VCaP (cell line): ENCODE results near the gene CDC73.
"Not testable (repeated sequence)": the region's sequence is repeated elsewhere in the genome, so short reads cannot be mapped to it uniquely, and the experiment has no call there.

Source experiments
- H3K27ac ChIP-seq: fragments of 450-650 bp; 2 replicates; pipeline ENCODE4 v1.5.1; 2017
- CTCF ChIP-seq: fragments of 450-650 bp; conservative IDR thresholded peaks from 2 replicates; pipeline ENCODE4 v1.5.1; 2017; ENCODE audit warnings: mild to moderate bottlenecking, moderate library complexity

The CDC73 gene

DNA sequence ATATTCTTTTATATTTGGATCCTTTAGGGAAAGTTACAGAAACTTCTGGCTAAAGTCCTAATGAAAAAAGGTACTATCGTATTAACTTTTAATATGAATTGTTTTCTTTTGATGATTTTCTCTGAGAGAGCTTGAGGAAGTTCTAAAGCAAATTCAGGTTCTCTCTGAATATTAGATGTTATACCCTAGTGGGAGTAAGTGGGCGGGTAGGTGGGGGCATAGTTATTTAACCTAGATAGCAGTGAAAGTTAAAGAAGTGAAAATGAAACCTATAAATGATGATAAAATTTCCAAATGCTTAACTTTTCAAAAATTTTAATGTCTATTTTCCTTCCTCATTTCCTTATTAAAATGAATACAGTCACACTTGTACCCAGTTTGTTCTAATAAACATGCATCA lies 90.8 kb downstream of the CDC73 start:
- no peak for TF ChIP-seq CTCF
- H3K27ac ChIP-seq: no peak overlapping the region

GRCh38 chr1:193213998-193214397 lies 92.2 kb downstream of the CDC73 start:
- TF ChIP-seq CTCF: no peak
- no peak overlapping the region for H3K27ac ChIP-seq

DNA sequence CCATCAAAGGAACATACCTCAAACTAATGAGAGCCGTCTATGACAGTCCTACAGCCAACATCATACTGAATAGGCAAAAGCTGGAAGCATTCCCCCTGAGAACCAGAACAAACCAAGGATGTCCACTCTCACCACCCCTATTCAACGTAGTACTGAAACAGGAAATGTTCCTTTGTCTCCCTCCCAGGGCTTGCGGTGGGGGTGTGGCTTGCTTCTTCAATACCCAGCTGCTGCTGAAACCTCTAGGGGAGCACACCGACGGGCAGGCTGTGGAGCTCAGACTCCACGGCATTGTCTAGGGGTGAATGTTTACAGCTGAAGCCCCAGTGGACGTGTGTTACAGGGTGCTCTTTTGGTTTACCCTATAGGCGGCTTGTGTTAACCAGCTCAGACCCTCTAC lies 95.1 kb downstream of the CDC73 start:
- TF ChIP-seq CTCF: no peak

DNA sequence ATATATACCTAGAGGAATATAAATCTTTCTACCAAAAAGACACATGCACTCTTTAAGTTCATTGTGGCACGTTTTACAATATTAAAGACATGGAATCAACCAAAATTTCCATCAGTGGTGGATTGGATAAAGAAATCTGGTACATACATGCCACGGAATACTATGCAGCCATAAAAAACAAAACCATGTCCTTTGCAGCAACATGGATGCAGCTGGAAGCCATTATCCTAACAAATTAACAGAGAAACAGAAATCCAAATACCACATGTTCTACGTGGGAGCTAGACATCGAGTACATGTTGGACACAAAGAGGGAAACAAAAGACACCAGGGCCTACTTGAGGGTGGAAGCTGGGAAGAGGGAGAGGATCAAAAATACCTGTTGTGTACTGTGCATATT lies 97.6 kb downstream of the CDC73 start:
- no peak overlapping the region for H3K27ac ChIP-seq
- no peak for TF ChIP-seq CTCF

More for the DNA sequence above, 95.1 kb downstream of the CDC73 start:
- no peak overlapping the region for H3K27ac ChIP-seq

DNA sequence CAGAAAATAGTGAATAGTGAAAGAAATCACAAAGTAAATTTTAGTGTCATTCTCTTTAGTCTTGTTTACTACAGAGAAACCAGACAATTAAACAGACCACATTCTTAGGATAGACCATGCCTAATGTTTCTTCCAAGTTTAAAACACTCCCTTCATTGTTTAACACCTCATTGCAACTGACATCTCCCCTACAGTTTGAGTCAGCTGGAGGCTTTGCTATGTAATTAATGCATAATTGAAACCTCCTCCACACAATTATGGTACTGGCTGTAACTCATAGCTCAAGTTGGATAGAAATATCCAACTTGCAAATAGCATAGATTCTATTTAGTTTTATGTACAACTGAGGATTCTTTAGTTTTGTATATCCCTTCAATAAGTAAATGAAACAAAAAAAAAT lies 99.8 kb downstream of the CDC73 start:
- H3K27ac ChIP-seq: no peak overlapping the region
- no peak for TF ChIP-seq CTCF

DNA sequence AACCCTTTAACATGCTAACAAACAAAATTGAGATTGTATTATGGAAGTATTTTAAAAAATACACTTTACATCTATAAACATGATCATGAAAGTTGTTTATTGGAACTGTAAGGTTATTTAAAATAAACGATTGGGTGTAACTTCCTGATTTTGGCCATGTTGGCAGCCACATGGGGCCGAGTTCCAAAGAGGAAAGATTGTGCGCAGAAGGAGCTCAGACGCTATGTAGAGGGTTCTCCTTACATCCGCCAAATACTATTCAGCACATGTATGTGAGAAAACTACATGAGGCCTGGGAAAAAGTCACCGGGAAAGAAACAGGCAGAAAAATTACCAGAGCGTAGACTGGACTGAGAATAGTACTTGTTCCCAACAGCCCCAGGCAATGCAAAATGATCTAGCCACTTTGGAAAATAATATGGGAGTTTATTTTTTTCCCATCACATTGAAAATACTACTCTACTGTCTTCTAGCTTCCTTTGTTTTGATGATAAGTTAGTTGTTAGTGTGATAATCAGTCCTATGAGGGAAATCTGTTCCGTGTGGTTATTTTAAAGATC lies 100.3 kb downstream of the CDC73 start:
- TF ChIP-seq CTCF: no peak
- H3K27ac ChIP-seq: no peak overlapping the region

DNA sequence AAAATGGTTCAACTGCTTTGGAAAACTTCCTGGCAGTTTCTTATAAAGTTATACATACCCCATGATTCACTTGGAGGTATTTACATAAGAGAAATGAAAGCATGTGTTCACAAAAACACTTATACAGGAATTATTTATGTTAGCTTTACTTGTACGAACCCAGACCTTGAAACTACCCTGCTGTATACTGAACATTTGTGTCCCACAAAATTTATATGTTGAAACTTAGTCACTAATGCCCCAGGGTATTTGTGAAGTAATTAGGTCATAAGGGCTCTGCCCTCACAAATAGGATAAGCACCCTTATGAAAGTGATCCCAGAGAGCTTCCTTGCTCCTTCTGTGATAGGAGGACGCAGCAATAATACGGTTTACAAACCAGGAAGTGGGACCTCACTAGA lies 107.3 kb downstream of the CDC73 start:
- H3K27ac ChIP-seq: no peak overlapping the region
- no peak for TF ChIP-seq CTCF

- H3K27ac ChIP-seq: not testable (repeated sequence)
These were observed 109.3 kb downstream of the CDC73 start for GRCh38 chr1:193231146-193231545.
